ENCODE measurements around the gene NOL3. TPM values are rescaled to one million over a fixed set of nuclear protein-coding genes. Genes with fewer than 3 reads are reported as not detected.

Gene NOL3
- total and polyA plus RNA-seq, 2 of the 13 experiments (the other 11 are each of a cell fraction or from before 2014, with no cell fraction given): 5.7 to 20.5 TPM

DNA sequence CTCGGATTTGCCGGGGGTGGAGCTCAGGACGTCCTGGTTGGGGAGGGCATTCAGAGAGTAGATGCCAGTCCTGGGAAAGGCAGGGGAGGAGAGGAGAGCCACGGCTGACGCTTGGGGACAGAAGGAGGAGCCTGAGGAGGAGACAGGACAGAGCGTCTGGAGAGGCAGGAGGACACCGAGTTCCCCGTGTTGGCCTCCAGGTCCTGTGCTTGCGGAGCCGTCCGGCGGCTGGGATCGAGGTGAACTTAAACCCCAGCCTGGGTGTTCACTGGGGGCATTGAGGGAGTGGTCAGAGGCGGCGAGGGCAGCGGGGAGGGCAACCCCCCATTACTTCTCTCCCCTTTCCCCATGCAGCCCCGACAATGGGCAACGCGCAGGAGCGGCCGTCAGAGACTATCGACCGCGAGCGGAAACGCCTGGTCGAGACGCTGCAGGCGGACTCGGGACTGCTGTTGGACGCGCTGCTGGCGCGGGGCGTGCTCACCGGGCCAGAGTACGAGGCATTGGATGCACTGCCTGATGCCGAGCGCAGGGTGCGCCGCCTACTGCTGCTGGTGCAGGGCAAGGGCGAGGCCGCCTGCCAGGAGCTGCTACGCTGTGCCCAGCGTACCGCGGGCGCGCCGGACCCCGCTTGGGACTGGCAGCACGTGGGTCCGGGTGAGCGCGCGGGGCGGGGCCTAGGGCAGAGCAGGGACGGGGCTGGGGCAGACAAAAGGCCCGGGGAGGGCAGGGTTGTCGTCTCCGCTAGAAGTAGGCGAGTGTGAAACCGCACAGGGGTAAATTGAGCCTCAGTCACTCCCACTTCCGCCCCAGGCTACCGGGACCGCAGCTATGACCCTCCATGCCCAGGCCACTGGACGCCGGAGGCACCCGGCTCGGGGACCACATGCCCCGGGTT is 3.7 kb downstream of the NOL3 start (continued):
- TF ChIP-seq, protein P1, sequence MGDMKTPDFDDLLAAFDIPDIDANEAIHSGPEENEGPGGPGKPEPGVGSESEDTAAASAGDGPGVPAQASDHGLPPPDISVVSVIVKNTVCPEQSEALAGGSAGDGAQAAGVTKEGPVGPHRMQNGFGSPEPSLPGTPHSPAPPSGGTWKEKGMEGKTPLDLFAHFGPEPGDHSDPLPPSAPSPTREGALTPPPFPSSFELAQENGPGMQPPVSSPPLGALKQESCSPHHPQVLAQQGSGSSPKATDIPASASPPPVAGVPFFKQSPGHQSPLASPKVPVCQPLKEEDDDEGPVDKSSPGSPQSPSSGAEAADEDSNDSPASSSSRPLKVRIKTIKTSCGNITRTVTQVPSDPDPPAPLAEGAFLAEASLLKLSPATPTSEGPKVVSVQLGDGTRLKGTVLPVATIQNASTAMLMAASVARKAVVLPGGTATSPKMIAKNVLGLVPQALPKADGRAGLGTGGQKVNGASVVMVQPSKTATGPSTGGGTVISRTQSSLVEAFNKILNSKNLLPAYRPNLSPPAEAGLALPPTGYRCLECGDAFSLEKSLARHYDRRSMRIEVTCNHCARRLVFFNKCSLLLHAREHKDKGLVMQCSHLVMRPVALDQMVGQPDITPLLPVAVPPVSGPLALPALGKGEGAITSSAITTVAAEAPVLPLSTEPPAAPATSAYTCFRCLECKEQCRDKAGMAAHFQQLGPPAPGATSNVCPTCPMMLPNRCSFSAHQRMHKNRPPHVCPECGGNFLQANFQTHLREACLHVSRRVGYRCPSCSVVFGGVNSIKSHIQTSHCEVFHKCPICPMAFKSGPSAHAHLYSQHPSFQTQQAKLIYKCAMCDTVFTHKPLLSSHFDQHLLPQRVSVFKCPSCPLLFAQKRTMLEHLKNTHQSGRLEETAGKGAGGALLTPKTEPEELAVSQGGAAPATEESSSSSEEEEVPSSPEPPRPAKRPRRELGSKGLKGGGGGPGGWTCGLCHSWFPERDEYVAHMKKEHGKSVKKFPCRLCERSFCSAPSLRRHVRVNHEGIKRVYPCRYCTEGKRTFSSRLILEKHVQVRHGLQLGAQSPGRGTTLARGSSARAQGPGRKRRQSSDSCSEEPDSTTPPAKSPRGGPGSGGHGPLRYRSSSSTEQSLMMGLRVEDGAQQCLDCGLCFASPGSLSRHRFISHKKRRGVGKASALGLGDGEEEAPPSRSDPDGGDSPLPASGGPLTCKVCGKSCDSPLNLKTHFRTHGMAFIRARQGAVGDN (CRISPR knock-in tag; IDR thresholded peaks at IDR 0.05): peak; percentile 100
- no peak for TF ChIP-seq BRCA1 (CRISPR knock-in tag; IDR thresholded peaks at IDR 0.05)
- TF ChIP-seq MIER3 (CRISPR knock-in tag; IDR thresholded peaks at IDR 0.05; ENCODE audit: borderline replicate concordance): peak; percentile 76; the same call in 1 of the 2 replicates
- TF ChIP-seq, protein P2, sequence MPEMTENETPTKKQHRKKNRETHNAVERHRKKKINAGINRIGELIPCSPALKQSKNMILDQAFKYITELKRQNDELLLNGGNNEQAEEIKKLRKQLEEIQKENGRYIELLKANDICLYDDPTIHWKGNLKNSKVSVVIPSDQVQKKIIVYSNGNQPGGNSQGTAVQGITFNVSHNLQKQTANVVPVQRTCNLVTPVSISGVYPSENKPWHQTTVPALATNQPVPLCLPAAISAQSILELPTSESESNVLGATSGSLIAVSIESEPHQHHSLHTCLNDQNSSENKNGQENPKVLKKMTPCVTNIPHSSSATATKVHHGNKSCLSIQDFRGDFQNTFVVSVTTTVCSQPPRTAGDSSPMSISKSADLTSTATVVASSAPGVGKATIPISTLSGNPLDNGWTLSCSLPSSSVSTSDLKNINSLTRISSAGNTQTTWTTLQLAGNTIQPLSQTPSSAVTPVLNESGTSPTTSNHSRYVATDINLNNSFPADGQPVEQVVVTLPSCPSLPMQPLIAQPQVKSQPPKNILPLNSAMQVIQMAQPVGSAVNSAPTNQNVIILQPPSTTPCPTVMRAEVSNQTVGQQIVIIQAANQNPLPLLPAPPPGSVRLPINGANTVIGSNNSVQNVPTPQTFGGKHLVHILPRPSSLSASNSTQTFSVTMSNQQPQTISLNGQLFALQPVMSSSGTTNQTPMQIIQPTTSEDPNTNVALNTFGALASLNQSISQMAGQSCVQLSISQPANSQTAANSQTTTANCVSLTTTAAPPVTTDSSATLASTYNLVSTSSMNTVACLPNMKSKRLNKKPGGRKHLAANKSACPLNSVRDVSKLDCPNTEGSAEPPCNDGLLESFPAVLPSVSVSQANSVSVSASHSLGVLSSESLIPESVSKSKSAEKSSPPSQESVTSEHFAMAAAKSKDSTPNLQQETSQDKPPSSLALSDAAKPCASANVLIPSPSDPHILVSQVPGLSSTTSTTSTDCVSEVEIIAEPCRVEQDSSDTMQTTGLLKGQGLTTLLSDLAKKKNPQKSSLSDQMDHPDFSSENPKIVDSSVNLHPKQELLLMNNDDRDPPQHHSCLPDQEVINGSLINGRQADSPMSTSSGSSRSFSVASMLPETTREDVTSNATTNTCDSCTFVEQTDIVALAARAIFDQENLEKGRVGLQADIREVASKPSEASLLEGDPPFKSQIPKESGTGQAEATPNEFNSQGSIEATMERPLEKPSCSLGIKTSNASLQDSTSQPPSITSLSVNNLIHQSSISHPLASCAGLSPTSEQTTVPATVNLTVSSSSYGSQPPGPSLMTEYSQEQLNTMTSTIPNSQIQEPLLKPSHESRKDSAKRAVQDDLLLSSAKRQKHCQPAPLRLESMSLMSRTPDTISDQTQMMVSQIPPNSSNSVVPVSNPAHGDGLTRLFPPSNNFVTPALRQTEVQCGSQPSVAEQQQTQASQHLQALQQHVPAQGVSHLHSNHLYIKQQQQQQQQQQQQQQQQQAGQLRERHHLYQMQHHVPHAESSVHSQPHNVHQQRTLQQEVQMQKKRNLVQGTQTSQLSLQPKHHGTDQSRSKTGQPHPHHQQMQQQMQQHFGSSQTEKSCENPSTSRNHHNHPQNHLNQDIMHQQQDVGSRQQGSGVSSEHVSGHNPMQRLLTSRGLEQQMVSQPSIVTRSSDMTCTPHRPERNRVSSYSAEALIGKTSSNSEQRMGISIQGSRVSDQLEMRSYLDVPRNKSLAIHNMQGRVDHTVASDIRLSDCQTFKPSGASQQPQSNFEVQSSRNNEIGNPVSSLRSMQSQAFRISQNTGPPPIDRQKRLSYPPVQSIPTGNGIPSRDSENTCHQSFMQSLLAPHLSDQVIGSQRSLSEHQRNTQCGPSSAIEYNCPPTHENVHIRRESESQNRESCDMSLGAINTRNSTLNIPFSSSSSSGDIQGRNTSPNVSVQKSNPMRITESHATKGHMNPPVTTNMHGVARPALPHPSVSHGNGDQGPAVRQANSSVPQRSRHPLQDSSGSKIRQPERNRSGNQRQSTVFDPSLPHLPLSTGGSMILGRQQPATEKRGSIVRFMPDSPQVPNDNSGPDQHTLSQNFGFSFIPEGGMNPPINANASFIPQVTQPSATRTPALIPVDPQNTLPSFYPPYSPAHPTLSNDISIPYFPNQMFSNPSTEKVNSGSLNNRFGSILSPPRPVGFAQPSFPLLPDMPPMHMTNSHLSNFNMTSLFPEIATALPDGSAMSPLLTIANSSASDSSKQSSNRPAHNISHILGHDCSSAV (CRISPR knock-in tag; IDR thresholded peaks at IDR 0.05; ENCODE audit: borderline replicate concordance): no peak
- TF ChIP-seq, protein P3, sequence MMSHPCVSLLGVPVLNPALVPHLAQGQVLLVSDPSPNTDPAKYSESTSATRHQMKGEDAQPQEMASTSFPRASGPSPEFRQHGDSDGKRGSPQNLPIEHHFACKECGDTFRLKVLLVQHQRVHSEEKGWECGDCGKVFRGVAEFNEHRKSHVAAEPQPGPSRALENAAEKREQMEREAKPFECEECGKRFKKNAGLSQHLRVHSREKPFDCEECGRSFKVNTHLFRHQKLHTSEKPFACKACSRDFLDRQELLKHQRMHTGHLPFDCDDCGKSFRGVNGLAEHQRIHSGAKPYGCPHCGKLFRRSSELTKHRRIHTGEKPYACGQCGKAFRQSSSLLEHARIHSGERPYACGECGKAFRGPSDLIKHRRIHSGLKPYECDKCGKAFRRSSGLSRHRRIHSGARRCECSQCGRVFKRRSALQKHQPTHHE (CRISPR knock-in tag; IDR thresholded peaks at IDR 0.05; ENCODE audit: borderline replicate concordance): no peak
- no peak for TF ChIP-seq GATA4 (IDR thresholded peaks at IDR 0.05; ENCODE audit: borderline replicate concordance, low read depth)
- peak; percentile 70 for TF ChIP-seq PHF8 (CRISPR knock-in tag; IDR thresholded peaks at IDR 0.05)
- TF ChIP-seq, protein P4, sequence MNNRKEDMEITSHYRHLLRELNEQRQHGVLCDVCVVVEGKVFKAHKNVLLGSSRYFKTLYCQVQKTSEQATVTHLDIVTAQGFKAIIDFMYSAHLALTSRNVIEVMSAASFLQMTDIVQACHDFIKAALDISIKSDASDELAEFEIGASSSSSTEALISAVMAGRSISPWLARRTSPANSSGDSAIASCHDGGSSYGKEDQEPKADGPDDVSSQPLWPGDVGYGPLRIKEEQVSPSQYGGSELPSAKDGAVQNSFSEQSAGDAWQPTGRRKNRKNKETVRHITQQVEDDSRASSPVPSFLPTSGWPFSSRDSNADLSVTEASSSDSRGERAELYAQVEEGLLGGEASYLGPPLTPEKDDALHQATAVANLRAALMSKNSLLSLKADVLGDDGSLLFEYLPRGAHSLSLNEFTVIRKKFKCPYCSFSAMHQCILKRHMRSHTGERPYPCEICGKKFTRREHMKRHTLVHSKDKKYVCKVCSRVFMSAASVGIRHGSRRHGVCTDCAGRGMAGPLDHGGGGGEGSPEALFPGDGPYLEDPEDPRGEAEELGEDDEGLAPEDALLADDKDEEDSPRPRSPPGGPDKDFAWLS (CRISPR knock-in tag; IDR thresholded peaks at IDR 0.05; ENCODE audit: borderline replicate concordance): no peak
- TF ChIP-seq, protein P5, sequence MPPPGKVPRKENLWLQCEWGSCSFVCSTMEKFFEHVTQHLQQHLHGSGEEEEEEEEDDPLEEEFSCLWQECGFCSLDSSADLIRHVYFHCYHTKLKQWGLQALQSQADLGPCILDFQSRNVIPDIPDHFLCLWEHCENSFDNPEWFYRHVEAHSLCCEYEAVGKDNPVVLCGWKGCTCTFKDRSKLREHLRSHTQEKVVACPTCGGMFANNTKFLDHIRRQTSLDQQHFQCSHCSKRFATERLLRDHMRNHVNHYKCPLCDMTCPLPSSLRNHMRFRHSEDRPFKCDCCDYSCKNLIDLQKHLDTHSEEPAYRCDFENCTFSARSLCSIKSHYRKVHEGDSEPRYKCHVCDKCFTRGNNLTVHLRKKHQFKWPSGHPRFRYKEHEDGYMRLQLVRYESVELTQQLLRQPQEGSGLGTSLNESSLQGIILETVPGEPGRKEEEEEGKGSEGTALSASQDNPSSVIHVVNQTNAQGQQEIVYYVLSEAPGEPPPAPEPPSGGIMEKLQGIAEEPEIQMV (CRISPR knock-in tag; IDR thresholded peaks at IDR 0.05; ENCODE audit: low read depth): peak; percentile 94
- no peak for TF ChIP-seq MYNN (CRISPR knock-in tag; IDR thresholded peaks at IDR 0.05; ENCODE audit: low read depth)
